Loucy (cell line): Measurements from ENCODE around the gene PRKRIP1.
"Not testable (repeated sequence)": the region's sequence is repeated elsewhere in the genome, so short reads cannot be mapped to it uniquely, and the experiment has no call there.

ENCODE experiments used
- H2AFZ ChIP-seq: fragments of 200-600 bp; sonication (generic); 2 replicates; pipeline ENCODE4 v1.6.0; 2016; ENCODE audit warnings: antibody characterized with exemption, mild to moderate bottlenecking, low read length, moderate library complexity
- H3F3A ChIP-seq: fragments of 200-600 bp; 2 replicates; pipeline ENCODE4 v1.6.0; 2016; ENCODE audit warnings: antibody characterized with exemption, low read depth, mild to moderate bottlenecking
- H3K27me3 ChIP-seq: fragments of 200-600 bp; sonication (generic); 2 replicates; pipeline ENCODE4 v1.6.1; 2014; ENCODE audit warnings: low read length, mild to moderate bottlenecking; ENCODE audit not compliant: insufficient read depth, poor library complexity, severe bottlenecking
- H3K36me3 ChIP-seq: fragments of 200-600 bp; sonication (generic); 2 replicates; pipeline ENCODE4 v1.6.1; 2016; ENCODE audit warnings: low read length; ENCODE audit not compliant: insufficient read depth
- H3K4me1 ChIP-seq: fragments of 200-600 bp; sonication (generic); 2 replicates; pipeline ENCODE4 v1.5.1; 2014; ENCODE audit warnings: low read length, mild to moderate bottlenecking; ENCODE audit not compliant: insufficient read depth, poor library complexity, severe bottlenecking
- H3K4me2 ChIP-seq: fragments of 200-600 bp; sonication (generic); 2 replicates; pipeline ENCODE4 v1.6.0; 2014; ENCODE audit warnings: antibody characterized with exemption, low read length, low read depth, mild to moderate bottlenecking; ENCODE audit not compliant: poor library complexity, severe bottlenecking
- H3K4me3 ChIP-seq: fragments of 200-600 bp; sonication (generic); 2 replicates; pipeline ENCODE4 v1.5.1; 2014; ENCODE audit warnings: low read length, mild to moderate bottlenecking, mixed read lengths; ENCODE audit not compliant: poor library complexity, severe bottlenecking
- H3K79me2 ChIP-seq: fragments of 200-600 bp; sonication (generic); 2 replicates; pipeline ENCODE4 v1.6.1; 2014; ENCODE audit warnings: low read length; ENCODE audit not compliant: insufficient read depth
- H3K9ac ChIP-seq: fragments of 200-600 bp; sonication (generic); 2 replicates; pipeline ENCODE4 v1.6.0; 2014; ENCODE audit warnings: mild to moderate bottlenecking, low read depth, low read length, moderate library complexity; ENCODE audit not compliant: poor library complexity, severe bottlenecking
- H3K9me2 ChIP-seq: fragments of 200-600 bp; sonication (generic); replicated peaks from 2 replicates; pipeline ENCODE4 v1.6.1; 2016; ENCODE audit warnings: low read depth, low read length, mixed read lengths
- H3K9me3 ChIP-seq: fragments of 200-600 bp; sonication (generic); 2 replicates; pipeline ENCODE4 v1.6.1; 2014; ENCODE audit warnings: mild to moderate bottlenecking, antibody characterized with exemption, low read length, low read depth; ENCODE audit not compliant: insufficient read depth
- H4K20me1 ChIP-seq: fragments of 200-600 bp; sonication (generic); 2 replicates; pipeline ENCODE4 v1.6.0; 2014; ENCODE audit warnings: antibody characterized with exemption, low read length, mild to moderate bottlenecking; ENCODE audit not compliant: insufficient read depth, poor library complexity, severe bottlenecking
- EZH2phosphoT487 ChIP-seq: fragments of 200-600 bp; IDR thresholded peaks from 2 replicates; pipeline ENCODE4 v1.6.1; 2018; ENCODE audit warnings: antibody characterized with exemption, mild to moderate bottlenecking, moderate library complexity, borderline replicate concordance
- TF ChIP-seq, protein P1 (sequence below): fragments of 200-600 bp; sonication (generic); conservative IDR thresholded peaks from 2 replicates; pipeline ENCODE4 v1.5.1; 2014; ENCODE audit warnings: mild to moderate bottlenecking, antibody characterized with exemption, low read length

Gene PRKRIP1

DNA sequence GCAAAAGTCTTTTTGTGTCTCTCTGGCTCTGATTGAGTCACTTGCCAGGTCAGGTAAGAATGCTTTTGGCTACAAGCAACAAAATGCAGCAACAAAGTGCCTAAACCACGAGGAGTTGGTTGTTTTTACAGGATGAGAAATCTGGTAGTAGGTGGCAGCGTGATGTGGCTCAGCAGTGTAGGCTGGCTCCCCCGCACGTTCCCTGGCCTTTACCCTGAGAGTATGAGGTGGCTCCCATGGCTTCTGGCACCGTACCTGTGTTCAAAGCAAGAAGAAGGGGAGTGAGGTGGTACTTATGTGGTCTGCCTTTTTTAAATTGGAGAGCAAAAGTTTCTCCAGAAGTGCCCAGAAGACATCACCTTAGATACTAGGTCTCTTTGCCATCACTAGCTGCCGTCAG is 11.7 kb downstream of the PRKRIP1 start:
- no peak overlapping the region for H3K4me2 ChIP-seq
- H3K9me2 ChIP-seq: no peaks in the 10 kb centered on the region

GRCh38 chr7:102408530-102408929 is 12.4 kb downstream of the PRKRIP1 start:
- not testable (repeated sequence) for H3K4me2 ChIP-seq, H3K9me3 ChIP-seq, H4K20me1 ChIP-seq, H3K27me3 ChIP-seq, H3K79me2 ChIP-seq, H3K9me2 ChIP-seq, H2AFZ ChIP-seq, H3K4me3 ChIP-seq, H3F3A ChIP-seq, H3K4me1 ChIP-seq, H3K9ac ChIP-seq
- peaks cover 83% of the 10 kb centered on the region; the same call in 1 of the 2 replicates for H3K36me3 ChIP-seq

More for the DNA sequence above, 11.7 kb downstream of the PRKRIP1 start:
- Histone ChIP-seq H3K9ac (no peak overlapping the region), H3K4me3 (no peak overlapping the region), H3K27me3 (no peaks in the 10 kb centered on the region), H4K20me1 (peaks cover 2% of the 10 kb centered on the region), H3K9me3 (peaks cover 4% of the 10 kb centered on the region; the same call in 1 of the 2 replicates), H2AFZ (no peak overlapping the region), H3K79me2 (peaks cover 2% of the 10 kb centered on the region; the same call in 1 of the 2 replicates), H3K4me1 (peaks cover 3% of the 10 kb centered on the region), H3K36me3 (peaks cover 83% of the 10 kb centered on the region; the same call in 1 of the 2 replicates), H3F3A (no peaks in the 10 kb centered on the region)
- TF ChIP-seq, protein P1, sequence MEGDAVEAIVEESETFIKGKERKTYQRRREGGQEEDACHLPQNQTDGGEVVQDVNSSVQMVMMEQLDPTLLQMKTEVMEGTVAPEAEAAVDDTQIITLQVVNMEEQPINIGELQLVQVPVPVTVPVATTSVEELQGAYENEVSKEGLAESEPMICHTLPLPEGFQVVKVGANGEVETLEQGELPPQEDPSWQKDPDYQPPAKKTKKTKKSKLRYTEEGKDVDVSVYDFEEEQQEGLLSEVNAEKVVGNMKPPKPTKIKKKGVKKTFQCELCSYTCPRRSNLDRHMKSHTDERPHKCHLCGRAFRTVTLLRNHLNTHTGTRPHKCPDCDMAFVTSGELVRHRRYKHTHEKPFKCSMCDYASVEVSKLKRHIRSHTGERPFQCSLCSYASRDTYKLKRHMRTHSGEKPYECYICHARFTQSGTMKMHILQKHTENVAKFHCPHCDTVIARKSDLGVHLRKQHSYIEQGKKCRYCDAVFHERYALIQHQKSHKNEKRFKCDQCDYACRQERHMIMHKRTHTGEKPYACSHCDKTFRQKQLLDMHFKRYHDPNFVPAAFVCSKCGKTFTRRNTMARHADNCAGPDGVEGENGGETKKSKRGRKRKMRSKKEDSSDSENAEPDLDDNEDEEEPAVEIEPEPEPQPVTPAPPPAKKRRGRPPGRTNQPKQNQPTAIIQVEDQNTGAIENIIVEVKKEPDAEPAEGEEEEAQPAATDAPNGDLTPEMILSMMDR: no peak
- TF ChIP-seq EZH2phosphoT487: no peak

GRCh38 chr7:102409340-102409739 is 13.2 kb downstream of the PRKRIP1 start:
- Histone ChIP-seq H3K79me2 (peaks cover 8% of the 10 kb centered on the region; the same call in 1 of the 2 replicates), H4K20me1 (peaks cover 3% of the 10 kb centered on the region), H3K9ac (no peak overlapping the region), H3K9me2 (no peaks in the 10 kb centered on the region), H2AFZ (no peak overlapping the region), H3K4me2 (no peak overlapping the region), H3K9me3 (peaks cover 4% of the 10 kb centered on the region; the same call in 1 of the 2 replicates), H3K27me3 (no peaks in the 10 kb centered on the region), H3K4me3 (no peak overlapping the region), H3K36me3 (peaks cover 87% of the 10 kb centered on the region; the same call in 1 of the 2 replicates), H3K4me1 (peaks cover 3% of the 10 kb centered on the region), H3F3A (no peaks in the 10 kb centered on the region)
- TF ChIP-seq, protein P1: no peak
- no peak for TF ChIP-seq EZH2phosphoT487

GRCh38 chr7:102410123-102410522 is 14.0 kb downstream of the PRKRIP1 start:
- H4K20me1 ChIP-seq: peaks cover 3% of the 10 kb centered on the region
- no peak overlapping the region for H2AFZ ChIP-seq
- H3K27me3 ChIP-seq: no peaks in the 10 kb centered on the region
- no peaks in the 10 kb centered on the region for H3F3A ChIP-seq
- peaks cover 8% of the 10 kb centered on the region; the same call in 1 of the 2 replicates for H3K79me2 ChIP-seq
- peaks cover 3% of the 10 kb centered on the region for H3K4me1 ChIP-seq
- H3K36me3 ChIP-seq: peaks cover 93% of the 10 kb centered on the region; the same call in 1 of the 2 replicates
- peaks cover 4% of the 10 kb centered on the region; the same call in 1 of the 2 replicates for H3K9me3 ChIP-seq
- no peak for TF ChIP-seq EZH2phosphoT487
- TF ChIP-seq, protein P1: no peak
- H3K9ac ChIP-seq: no peak overlapping the region
- no peak overlapping the region for H3K4me2 ChIP-seq
- H3K9me2 ChIP-seq: no peaks in the 10 kb centered on the region
- no peak overlapping the region for H3K4me3 ChIP-seq
